ENCODE measurements around the gene ELMO2. TPM values are rescaled to one million over a fixed set of nuclear protein-coding genes. Genes with fewer than 3 reads are reported as not detected.

ELMO2 gene
- total RNA-seq, 1 donor from 2014 or later, result 57.8 TPM

DNA sequence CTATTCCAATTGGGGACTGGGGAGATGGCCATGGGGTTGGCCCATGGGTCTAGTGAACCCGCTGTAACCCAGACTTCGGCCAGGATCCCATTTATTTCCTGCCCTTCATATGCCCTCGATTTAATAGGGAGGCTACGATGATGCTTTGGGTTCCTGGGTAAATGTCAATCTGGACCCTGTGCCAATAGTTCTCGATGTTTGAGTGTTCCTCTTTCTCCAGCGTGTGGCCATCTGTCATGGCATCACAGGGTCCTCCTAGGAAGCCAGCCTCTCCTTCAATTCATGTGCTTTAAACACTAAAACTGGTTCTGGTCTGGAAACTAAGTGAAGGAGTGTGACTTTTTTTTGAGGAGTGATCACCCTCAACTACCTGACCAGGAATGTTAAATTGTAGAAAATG, 28.7 kb upstream of the ELMO2 start:
- Mint-ChIP-seq H3K4me3 (ENCODE audit: unreplicated experiment) (no peak overlapping the region), H3K27me3 (ENCODE audit: unreplicated experiment) (peaks cover 42% of the 10 kb centered on the region), H3K27ac (ENCODE audit: unreplicated experiment) (no peak overlapping the region), H3K9me3 (ENCODE audit: unreplicated experiment) (no peaks in the 10 kb centered on the region), H3K36me3 (ENCODE audit: unreplicated experiment) (no peaks in the 10 kb centered on the region), H3K4me1 (ENCODE audit: unreplicated experiment) (no peaks in the 10 kb centered on the region)
- TF ChIP-seq, protein P1, sequence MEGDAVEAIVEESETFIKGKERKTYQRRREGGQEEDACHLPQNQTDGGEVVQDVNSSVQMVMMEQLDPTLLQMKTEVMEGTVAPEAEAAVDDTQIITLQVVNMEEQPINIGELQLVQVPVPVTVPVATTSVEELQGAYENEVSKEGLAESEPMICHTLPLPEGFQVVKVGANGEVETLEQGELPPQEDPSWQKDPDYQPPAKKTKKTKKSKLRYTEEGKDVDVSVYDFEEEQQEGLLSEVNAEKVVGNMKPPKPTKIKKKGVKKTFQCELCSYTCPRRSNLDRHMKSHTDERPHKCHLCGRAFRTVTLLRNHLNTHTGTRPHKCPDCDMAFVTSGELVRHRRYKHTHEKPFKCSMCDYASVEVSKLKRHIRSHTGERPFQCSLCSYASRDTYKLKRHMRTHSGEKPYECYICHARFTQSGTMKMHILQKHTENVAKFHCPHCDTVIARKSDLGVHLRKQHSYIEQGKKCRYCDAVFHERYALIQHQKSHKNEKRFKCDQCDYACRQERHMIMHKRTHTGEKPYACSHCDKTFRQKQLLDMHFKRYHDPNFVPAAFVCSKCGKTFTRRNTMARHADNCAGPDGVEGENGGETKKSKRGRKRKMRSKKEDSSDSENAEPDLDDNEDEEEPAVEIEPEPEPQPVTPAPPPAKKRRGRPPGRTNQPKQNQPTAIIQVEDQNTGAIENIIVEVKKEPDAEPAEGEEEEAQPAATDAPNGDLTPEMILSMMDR (IDR thresholded peaks at IDR 0.05), result no peak
- DNase-seq (ENCODE audit: extremely low spot score, unreplicated experiment), result no peak

DNA sequence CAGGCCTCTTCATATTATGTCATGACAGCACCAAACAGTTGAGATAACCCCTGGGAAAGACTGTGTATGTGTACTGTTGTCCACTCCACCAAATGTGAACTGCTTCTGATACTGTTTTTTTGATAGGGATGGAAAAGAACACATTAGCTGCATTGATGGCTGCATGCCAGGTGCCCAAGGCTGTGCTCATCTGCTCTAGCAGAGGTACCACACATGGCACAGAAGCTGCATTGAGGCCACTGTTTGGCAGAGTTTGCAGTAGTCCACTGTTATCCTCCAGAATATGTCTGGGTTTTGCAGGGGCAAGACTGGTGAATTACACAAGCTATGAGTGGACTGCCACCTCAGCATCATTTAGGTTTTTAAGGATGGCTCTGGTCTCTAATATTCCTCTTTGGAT, 28.2 kb upstream of the ELMO2 start:
- peak; percentile 64 for DNase-seq (ENCODE audit: extremely low spot score, unreplicated experiment)
- H3K27ac Mint-ChIP-seq (ENCODE audit: unreplicated experiment), result no peak overlapping the region
- H3K4me3 Mint-ChIP-seq (ENCODE audit: unreplicated experiment), result no peak overlapping the region
- H3K4me1 Mint-ChIP-seq (ENCODE audit: unreplicated experiment), result no peaks in the 10 kb centered on the region
- TF ChIP-seq, protein P1 (IDR thresholded peaks at IDR 0.05), result no peak
- H3K9me3 Mint-ChIP-seq (ENCODE audit: unreplicated experiment), result no peaks in the 10 kb centered on the region
- H3K27me3 Mint-ChIP-seq (ENCODE audit: unreplicated experiment), result peaks cover 41% of the 10 kb centered on the region
- no peaks in the 10 kb centered on the region for H3K36me3 Mint-ChIP-seq (ENCODE audit: unreplicated experiment)

DNA sequence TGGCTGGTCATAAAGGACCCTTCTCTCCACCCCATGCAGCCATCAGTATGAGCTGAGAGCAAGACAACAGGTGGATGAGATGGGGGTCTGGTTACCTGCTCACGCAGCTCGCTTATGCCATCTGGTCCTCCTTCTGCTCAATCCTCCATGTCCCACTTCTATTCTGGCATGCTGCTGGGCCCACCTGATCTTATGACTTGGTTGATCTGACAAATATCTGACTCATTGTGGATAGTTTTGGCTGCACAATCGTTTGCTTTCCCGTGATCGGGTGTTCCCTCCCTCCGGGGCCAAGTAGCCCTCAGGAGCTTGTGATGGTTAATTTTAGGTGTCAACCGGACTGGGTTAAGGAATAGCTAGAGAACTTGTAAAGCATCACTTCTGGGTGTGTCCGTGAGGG, 26.6 kb upstream of the ELMO2 start:
- DNase-seq (ENCODE audit: extremely low spot score, unreplicated experiment), result no peak
- H3K4me3 Mint-ChIP-seq (ENCODE audit: unreplicated experiment), result no peak overlapping the region
- H3K27me3 Mint-ChIP-seq (ENCODE audit: unreplicated experiment), result peaks cover 49% of the 10 kb centered on the region
- no peak overlapping the region for H3K27ac Mint-ChIP-seq (ENCODE audit: unreplicated experiment)
- H3K36me3 Mint-ChIP-seq (ENCODE audit: unreplicated experiment), result no peaks in the 10 kb centered on the region
- no peaks in the 10 kb centered on the region for H3K4me1 Mint-ChIP-seq (ENCODE audit: unreplicated experiment)
- H3K9me3 Mint-ChIP-seq (ENCODE audit: unreplicated experiment), result no peaks in the 10 kb centered on the region
- TF ChIP-seq, protein P1 (IDR thresholded peaks at IDR 0.05), result no peak

DNA sequence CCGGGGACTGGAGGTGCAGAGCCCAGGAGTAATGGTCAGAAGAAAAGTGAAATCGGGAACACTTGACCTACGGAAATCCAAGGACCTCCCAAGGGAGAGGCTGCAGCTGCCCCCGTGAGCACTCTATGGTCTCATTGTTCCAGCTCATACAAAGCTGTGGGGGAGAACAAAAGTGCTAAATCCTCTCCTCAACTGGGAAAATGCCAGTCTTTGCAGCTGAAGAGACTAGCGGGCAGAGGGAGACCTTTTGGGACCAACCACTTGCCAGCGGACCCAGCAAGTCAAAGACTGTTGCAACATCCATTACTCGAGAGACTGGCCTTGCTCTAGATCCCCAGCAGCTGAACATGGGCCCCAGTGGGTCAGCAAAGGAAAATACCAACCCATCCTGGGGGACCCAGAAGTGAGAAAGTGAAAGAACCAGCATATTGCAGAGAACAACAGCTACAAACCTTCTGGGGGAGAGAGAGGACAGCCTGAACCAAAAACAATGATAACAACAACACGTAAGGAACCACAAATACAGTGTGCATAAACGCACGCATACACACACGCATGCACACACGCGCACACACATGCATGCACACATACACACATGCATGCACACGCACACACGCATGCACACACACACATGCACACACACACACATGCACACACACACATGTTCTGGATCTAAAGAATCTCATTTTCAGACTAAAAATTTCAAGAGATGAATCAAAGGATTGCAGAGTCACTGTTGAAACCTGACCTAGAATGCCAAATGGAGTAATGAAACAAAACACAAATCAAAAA, 24.7 kb upstream of the ELMO2 start:
- Mint-ChIP-seq H3K36me3 (ENCODE audit: unreplicated experiment) (no peaks in the 10 kb centered on the region), H3K27me3 (ENCODE audit: unreplicated experiment) (peaks cover 65% of the 10 kb centered on the region), H3K4me3 (ENCODE audit: unreplicated experiment) (no peak overlapping the region), H3K9me3 (ENCODE audit: unreplicated experiment) (no peaks in the 10 kb centered on the region), H3K4me1 (ENCODE audit: unreplicated experiment) (no peaks in the 10 kb centered on the region), H3K27ac (ENCODE audit: unreplicated experiment) (no peak overlapping the region)
- TF ChIP-seq, protein P1 (IDR thresholded peaks at IDR 0.05), result no peak
- DNase-seq (ENCODE audit: extremely low spot score, unreplicated experiment), result peak; percentile 44

DNA sequence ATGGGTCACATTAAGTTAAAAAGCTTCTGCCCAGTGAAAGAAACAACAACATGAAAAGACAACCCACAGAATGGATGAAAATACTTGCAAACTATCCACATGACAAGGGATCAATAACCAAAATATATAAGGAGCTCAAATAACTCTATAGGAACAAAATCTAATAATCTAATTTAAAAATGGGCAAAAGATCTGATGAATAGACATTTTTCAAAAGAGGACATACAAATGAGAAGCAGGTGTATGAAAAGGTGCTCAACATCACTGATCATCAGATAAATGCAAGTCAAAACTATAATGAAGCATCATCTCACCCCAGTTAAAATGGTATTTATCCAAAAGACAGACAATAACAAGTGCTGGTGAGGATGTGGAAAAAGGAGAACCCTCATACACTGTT, 21.0 kb upstream of the ELMO2 start:
- H3K4me3 Mint-ChIP-seq (ENCODE audit: unreplicated experiment), result no peak overlapping the region
- peaks cover 78% of the 10 kb centered on the region for H3K27me3 Mint-ChIP-seq (ENCODE audit: unreplicated experiment)
- H3K9me3 Mint-ChIP-seq (ENCODE audit: unreplicated experiment), result no peaks in the 10 kb centered on the region
- H3K36me3 Mint-ChIP-seq (ENCODE audit: unreplicated experiment), result no peaks in the 10 kb centered on the region
- no peak overlapping the region for H3K27ac Mint-ChIP-seq (ENCODE audit: unreplicated experiment)
- no peaks in the 10 kb centered on the region for H3K4me1 Mint-ChIP-seq (ENCODE audit: unreplicated experiment)
- TF ChIP-seq, protein P1 (IDR thresholded peaks at IDR 0.05), result no peak
- DNase-seq (ENCODE audit: extremely low spot score, unreplicated experiment), result no peak

All from osteocyte (in vitro differentiated cells).